Measurements from ENCODE around the gene CAND1.

GRCh38 chr12:67286257-67286656, 17.1 kb downstream of the CAND1 start:
- TF ChIP-seq CTCF (IDR thresholded peaks at IDR 0.05) (no peak), POLR2A (IDR thresholded peaks at IDR 0.05) (no peak)
